GM18861 (cell line): ENCODE data around the gene CFAP90.

Experiments
- ATAC-seq: cut with Tn5 transposase; IDR thresholded peaks from one replicate; pipeline ENCODE4 v1.9.1; 2021; ENCODE audit not compliant: unreplicated experiment

Gene CFAP90

DNA sequence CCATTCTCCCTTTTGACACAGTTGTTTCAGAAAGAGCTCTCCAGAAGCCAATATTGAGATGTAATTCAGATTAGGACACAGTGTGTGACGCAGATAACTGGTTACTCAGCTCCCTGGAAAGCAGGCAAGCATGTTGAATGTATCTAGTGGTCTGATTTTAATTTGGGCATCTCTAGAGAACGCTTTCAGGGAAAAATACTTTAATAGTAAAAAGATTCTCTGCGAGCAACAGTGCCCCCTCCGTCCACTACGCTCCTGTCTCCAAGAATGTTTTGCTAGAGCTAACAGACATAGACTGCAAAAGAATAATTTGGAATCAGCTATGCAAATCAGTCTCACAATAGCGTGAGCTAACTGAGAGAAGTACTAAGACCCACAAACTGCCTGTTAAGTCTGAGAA lies 23.3 kb downstream of the CFAP90 start:
- no peak for ATAC-seq

DNA sequence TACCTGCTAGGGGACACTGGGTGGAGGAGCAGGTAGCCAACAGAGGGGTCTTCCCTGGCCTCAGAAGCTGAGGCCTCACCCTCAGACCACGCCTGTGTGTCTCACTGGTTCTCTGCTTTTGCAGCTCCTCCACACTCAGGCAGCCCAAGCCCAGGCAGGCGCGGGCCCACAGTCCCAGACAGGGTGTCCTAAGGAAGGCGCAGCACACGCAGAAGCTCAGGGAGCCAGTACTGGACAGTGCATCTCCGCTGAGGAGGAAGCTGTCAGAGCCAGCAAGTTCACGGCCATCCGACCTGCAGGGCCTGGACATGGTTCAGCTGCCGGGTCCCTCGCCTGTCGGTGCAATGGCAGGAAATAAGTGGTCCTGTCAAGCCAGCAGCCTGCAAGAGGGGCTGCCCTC lies 25.3 kb downstream of the CFAP90 start:
- ATAC-seq = no peak

DNA sequence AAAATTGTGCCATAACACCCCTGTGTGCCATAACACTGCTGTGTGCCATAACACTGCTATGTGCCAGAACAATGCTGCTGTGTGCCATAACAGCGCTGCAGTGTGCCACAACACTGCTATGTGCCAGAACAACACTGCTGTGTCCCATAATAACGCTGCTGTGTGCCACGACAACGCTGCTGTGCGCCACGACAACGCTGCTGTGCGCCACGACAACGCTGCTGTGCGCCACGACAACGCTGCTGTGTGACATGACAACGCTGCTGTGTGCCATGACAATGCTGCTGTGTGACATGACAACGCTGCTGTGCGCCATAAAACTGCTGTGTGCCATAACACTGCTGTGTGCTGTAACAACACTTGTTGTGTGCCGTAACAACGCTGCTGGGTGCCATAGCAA lies 25.9 kb downstream of the CFAP90 start:
- ATAC-seq = no peak

DNA sequence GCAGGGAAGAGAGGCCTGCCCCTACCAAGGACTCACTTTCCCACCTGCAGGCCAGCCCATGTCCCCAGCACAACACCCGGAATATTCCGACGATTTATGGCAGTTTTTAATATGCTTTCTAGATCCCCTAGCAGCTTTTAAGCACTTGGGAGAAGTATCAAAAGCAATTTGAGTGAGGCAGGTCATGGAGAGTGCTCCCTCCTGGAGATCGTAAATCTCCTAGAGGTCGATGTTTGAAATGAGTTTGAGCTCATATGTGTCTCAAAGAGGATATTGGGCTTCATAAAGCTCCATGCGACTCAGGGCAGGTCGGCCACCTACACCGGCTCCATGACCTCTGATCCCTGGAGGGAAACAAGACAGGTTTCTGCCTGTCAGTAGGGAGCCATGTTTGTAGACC lies 27.3 kb downstream of the CFAP90 start:
- no peak for ATAC-seq

DNA sequence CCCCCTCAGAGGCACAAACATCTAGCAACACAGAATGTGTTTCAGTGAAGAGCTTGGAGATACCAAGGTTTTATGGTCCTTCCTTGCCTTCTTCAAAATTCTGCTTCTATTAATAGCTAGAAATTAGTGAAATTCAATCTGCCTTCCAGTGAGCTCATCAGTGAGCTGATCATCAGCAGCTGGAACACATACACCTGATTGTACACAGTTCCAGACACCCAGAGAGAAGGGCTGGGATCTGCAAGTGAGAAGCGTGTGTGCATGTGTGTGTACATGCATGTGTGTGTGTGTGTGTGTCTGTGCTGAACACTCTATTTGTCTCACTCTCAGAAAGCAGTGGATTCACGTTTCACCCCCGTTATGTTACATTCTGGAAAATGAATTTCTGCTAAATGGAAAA lies 28.5 kb downstream of the CFAP90 start:
- no peak for ATAC-seq

DNA sequence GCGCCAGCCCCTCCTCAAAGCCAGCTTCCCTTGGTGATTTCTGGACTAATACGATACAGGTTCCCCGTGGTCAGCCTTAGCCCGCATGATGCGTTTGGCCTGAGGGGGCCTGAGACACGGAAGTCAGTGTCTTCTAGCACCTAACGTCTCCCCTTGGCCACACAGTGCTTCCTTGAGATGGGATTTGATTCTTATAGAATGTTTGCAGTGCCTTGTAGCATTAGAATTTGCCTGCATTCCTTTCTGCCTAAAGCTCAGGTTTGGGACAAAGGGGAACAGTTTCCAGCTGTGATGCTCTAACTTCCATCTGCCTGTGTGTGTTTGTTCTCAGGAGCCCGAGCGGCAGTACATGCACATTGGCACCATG lies 34.4 kb downstream of the CFAP90 start:
- no peak for ATAC-seq

DNA sequence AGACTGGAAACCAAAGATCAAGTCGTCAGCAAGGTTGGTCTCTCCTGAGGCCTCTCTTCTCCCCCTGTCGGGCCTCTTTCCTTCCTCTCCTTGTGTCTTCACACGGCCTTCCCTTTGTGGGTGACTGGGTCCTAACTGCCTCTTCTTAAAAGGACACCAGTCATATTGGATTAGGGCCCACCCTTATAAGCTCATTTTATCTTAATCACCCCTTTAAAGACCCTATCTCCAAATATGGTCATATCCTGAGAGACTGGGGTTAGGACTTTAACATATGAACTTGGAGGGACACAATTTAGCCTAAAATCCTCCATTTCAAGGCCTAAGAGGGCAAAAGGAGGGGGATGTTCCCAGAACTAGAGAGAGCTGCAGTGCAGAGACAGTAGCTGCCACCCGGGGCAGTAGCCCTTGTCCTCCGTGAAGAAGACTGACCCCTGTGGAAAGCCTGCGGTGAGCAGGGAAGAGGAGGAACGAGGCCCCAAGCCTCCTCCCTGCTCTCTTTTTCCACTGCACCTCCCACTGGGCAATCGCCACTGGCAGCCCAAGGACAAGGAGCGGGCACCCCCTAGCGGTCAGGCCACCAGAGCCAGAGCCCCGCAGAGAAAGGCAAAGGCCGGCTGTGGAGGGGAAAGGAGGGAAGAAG lies 34.9 kb downstream of the CFAP90 start:
- peak; percentile 81 for ATAC-seq

DNA sequence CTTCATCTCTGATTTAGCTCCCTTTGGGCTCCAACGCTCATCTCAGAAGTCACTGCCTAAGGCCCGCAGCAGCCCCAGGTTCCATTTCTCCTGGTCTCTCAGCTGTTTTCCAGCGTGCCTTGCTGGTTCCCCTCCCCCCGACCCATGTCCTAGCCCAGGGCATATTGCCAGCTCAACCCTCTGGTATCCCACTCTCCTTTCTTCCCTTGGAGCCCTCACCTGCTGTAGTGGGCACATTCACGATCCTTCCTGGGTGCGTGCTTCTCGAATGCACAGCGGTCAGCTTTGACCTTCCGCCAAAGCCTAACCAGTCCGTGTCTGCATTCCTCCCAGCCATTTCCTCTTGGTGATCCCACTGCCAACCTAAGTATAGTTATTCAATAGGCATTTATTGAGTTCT lies 36.1 kb downstream of the CFAP90 start:
- ATAC-seq = no peak

DNA sequence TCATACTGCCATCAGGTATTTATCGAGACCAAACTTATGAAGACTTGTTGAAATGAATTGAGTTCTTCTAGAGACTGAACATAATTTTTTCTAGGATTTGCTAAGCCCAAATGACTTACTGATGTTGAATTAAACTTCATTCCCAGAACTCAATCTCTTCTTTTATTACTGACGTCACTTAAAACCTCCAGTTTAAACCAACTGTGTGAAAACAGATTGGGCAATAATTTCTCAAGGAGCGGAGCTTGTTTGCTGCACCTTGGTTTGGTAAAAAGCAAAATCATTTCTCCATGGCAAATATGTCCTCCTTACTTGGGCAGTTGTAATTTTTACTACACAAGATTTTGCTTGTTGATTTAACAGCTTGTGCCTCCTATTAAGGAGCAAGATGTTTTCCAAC lies 37.4 kb downstream of the CFAP90 start:
- no peak for ATAC-seq

DNA sequence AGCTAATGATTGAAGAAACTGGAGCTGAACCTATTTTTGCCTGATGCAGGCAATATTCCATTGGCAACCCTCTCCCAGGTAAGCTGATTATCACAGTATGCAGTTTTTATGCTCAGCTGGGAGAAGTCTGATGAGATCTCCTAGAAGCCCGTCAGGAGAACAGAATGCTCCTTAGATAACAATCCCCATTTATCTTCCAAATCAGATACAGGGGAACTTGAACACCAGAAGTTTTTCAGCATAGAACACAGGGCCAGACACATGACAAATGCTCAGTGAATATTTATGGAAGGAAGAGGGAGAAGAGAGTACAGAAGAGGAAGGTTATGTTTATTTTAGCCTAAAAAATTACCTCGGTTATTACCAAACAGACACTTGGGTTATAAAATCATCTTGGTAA lies 37.9 kb downstream of the CFAP90 start:
- no peak for ATAC-seq

DNA sequence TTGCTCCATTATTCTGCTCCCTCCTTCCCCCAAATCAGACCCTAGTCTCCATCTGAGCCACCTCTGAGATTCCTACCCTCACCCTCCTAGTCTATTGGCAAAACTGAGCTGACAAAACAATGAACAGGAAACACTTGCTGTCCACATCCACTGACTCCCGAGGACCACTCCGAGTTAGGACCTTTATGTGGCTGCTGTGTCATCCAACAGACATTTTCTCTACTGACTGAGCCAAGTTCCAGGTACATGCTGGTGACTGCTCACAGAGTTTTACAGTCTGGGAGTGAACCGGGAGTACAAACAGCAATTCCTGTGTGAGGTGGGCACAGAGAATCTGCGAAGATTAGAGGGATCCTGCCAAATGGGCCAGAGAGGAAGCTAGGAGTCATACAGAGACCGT lies 39.2 kb downstream of the CFAP90 start:
- no peak for ATAC-seq

DNA sequence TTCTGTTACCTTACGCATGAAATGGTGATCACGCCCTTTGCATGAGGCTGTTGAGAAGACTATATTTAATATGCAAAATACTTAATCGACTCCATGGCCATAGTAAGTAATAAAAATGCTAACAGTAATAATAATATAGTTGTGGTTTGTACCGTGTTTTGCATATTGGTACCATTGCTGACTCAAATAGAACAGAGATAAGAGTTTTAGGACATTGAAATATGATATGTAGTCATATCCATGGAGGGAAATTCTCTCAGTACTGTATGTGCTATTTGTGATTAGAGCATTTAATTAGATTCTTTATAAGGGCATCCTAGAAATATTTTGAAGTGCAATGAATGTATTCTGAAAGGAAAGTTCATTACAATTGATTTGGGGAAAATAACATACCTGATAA lies 41.9 kb downstream of the CFAP90 start:
- ATAC-seq = no peak

DNA sequence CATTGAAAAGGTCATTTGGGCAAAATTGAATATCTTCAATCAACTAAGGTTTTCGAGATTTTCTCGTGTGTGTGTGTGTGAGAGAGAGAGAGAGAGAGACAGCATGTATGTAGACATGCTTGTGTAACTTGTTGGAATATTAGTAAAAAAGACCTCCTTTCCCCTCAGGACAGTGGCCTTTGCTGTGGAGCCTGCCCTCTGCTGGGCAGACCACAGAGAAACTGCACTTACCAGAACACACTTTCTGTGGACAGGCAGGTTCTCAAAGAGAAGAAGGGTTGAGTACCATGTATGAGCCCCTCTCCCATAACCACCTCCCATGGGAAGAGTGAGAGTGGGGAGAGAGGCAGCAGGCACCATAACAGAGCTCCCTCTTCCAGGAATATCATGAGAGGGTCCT lies 45.6 kb downstream of the CFAP90 start:
- no peak for ATAC-seq

DNA sequence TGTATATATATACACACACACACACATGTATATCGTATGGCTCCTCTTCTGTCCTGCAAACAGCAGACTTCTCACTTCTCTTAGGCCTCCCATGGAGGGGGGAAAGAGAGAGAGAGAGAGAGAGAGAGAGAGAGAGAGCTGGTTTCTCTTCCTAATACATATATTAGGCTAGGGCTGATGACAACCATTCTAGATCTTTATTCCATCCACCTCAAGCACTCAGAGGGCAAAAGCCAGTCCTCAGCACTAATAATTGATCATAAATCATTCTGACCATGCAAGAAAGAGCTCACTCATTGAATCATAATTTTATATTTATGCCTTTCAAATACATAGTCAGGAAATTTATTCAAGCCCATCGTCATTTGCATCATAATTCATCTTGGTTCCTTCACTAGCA lies 47.0 kb downstream of the CFAP90 start:
- no peak for ATAC-seq

DNA sequence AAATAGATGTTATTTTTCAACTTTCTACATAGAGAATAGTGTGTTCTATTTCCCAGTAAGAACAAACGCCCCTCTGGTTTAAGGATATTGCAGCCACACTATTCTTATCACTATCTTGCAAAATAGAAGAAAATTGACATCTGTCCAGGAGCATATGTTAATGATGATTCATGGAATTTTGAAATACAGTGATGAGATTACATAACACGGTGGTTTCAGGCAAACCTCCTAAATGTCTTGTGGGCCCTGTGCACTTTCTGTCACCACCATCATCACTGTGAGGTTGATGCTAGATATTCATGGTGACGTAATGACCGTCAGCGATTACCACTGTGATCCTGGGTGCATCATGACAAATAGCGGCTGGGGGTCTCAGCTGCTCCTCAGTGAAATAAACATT lies 48.1 kb downstream of the CFAP90 start:
- no peak for ATAC-seq

DNA sequence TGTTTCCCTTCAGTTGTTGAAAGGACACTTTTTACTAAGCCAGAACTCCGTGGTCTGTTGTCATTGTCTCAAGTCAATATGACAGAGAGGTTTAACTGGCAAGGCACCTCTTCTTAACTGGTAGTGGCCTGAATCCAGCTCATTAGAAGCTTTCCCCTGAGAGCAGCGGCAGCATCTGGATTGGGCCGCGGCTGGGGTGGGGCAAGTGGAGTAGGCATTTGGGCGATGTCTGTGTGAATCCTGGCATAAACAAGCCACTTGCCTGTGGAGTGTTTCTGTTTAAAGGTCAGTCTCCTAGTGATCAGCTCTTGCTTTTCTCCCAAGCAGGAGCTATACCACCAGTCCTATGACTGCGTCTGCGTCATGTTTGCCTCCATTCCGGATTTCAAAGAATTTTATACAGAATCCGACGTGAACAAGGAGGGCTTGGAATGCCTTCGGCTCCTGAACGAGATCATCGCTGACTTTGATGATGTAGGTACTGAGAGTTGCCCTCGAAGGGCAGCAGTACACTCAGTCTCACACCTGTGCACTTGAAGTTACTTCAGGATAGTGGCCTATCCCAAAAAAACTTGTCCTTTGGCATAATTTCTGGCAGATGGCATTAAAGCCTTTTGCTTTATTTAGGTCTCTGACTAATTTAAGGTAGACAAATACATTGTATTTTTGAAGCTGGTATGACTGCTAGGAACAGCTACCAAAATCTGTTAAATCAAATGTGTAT lies 48.9 kb downstream of the CFAP90 start:
- no peak for ATAC-seq

DNA sequence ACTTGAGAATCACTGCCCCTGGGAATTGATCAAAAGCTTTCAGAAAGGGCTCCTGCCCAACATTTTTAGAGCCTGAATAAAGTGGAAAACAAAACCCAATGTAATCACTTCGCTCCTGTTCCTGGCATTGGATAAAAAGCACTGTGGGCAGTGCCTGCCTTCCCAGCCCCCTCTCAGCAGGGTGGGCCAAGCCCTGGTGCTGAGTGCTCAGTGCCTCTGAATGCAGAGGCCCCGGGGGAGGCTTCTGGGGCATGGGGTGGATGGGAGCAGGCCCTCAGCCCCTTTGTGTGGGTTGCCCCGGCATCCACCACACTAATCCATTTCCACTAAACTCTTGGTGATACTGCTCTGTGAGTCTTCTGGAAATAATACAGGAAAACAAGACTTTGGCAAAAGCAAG lies 55.6 kb downstream of the CFAP90 start:
- no peak for ATAC-seq

DNA sequence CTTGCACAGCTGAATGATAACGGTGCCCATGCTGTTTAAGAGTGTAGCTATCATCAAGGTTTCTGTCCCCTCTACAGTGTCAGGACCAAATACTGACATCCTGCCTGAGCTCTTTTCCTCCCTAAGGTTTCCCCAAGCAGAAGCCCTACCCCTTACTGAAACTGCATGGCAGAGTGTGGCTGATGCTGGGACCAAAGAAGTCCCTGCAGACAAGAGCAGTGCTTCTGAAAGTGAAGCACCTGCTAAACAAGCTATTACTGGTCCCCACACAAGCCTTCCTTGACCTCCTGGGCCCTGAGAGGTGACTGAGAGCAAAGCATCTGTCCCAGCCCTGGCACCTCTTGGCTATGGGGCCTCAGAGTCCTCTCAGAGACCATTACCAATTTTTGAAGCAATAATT lies 56.1 kb downstream of the CFAP90 start:
- ATAC-seq = peak; percentile 57

DNA sequence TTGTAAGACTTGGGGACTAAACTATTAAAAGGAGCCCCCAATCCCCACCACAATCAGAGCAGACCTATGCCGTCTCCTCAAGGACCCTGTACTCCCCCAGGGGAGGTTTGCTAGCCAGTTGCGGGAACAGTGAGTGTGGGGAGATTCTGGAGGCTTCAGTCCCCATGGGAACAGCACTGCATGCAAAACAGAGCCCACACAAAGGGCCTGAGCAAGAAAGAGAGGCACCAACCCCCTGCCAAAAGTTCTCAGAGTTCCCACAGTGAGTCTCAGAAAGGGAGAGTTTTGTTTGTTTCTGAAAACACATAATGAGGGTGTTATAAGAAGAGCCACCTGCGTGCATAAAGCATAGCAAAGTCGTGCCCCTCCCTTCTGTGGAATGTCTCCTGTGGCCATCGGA lies 56.6 kb downstream of the CFAP90 start:
- peak; percentile 68 for ATAC-seq

DNA sequence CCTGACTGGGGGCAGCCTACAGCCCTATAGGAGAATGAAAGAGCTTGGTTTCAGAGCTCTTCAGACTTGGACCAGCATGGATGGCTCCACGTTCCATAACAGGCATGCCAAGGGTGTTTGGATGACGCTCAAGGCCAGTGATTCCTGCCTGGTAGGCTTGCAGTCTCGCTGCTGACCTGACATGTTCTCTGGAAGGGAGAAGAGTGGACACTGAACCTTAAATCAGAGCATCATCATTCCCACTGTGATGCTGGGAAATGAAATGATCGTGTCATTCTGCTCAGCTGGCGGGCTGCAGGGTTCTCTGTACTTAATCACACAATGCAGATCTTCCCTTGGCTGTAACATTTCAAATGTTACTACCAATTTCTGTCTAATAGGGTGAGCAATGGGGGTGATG lies 57.0 kb downstream of the CFAP90 start:
- ATAC-seq = no peak

DNA sequence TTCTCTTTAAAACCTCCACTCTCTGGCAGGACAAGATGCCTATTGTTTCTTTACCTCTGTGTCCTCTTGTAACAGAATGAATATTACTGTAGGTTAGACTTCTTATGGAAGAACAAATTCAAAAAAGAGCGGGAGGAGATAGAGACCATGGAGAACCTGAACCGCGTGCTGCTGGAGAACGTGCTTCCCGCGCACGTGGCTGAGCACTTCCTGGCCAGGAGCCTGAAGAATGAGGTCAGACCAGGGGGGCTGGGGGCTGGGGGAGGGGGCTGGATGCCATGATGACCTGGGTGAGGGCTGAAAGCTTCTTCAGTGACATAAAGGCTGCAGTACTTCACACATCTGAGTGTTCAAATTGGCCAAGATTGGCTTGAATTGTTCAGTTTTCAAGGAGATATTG lies 61.4 kb downstream of the CFAP90 start:
- ATAC-seq = no peak

DNA sequence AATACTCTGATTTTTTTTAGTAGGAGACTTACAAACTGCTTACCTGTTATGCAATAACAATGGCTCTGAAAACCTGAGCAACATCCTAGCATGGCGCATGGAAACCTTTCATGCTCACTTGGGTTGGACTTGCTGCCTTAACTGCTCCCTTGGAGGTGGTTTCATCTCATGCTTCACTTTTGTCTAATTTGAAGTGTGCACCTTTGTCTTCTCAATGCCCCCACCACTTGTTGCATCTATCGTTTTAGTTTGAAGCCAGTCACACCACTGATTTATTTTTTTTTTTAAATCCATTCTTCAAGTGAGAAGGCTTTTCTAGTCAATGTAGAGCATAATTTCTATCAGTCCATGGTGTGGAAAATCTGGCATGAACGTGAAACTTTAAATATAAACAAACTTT lies 63.2 kb downstream of the CFAP90 start:
- no peak for ATAC-seq
